GM21526 (cell line): Measurements from ENCODE around the gene NT5C1B.

Experiments used
- ATAC-seq: cut with Tn5 transposase; IDR thresholded peaks from one replicate; pipeline ENCODE4 v1.9.1; 2021; ENCODE audit warnings: moderate library complexity; ENCODE audit not compliant: unreplicated experiment, low FRiP score

Gene NT5C1B

GRCh38 chr2:18518116-18519111 lies 71.0 kb downstream of the NT5C1B start:
- no peak for ATAC-seq

- no peak for ATAC-seq
Observed at GRCh38 chr2:18517386-18517785, 72.0 kb downstream of the NT5C1B start.

GRCh38 chr2:18516112-18516511 lies 73.3 kb downstream of the NT5C1B start:
- no peak for ATAC-seq

- no peak for ATAC-seq
Observed at GRCh38 chr2:18514526-18515461, 74.6 kb downstream of the NT5C1B start.
